Effector memory CD4-positive, alpha-beta T cell (primary cell): Measurements from ENCODE around the gene XIAP.
"Not testable (repeated sequence)": the region's sequence is repeated elsewhere in the genome, so short reads cannot be mapped to it uniquely, and the experiment has no call there.

ENCODE experiments used
- DNase-seq, 3 donors: peaks; one replicate each; pipeline ENCODE4 v3.0.0-alpha.2; 2020
- H3K27ac ChIP-seq: 2 replicates; pipeline ENCODE4 v1.7.0; 2013; ENCODE audit warnings: mild to moderate bottlenecking, low read length, moderate library complexity; ENCODE audit not compliant: insufficient read depth, poor library complexity, severe bottlenecking
- H3K27me3 ChIP-seq: replicated peaks from 2 replicates; pipeline ENCODE4 v1.7.0; 2013; ENCODE audit warnings: mild to moderate bottlenecking, low read length; ENCODE audit not compliant: insufficient read depth, control insufficient read depth, poor library complexity, severe bottlenecking
- H3K36me3 ChIP-seq: 2 replicates; pipeline ENCODE4 v1.7.0; 2013; ENCODE audit warnings: mild to moderate bottlenecking, low read length, moderate library complexity; ENCODE audit not compliant: control insufficient read depth, insufficient read depth
- H3K4me1 ChIP-seq: 2 replicates; pipeline ENCODE4 v1.7.0; 2013; ENCODE audit warnings: low read length, mild to moderate bottlenecking; ENCODE audit not compliant: control insufficient read depth, insufficient read depth, poor library complexity, severe bottlenecking
- H3K4me3 ChIP-seq: 2 replicates; pipeline ENCODE4 v1.7.0; 2013; ENCODE audit warnings: low read length, low read depth, mild to moderate bottlenecking; ENCODE audit not compliant: insufficient read depth, poor library complexity, severe bottlenecking
- H3K9me3 ChIP-seq: 2 replicates; pipeline ENCODE4 v1.7.0; 2013; ENCODE audit warnings: mild to moderate bottlenecking, low read length, moderate library complexity; ENCODE audit not compliant: control insufficient read depth

Gene XIAP

DNA sequence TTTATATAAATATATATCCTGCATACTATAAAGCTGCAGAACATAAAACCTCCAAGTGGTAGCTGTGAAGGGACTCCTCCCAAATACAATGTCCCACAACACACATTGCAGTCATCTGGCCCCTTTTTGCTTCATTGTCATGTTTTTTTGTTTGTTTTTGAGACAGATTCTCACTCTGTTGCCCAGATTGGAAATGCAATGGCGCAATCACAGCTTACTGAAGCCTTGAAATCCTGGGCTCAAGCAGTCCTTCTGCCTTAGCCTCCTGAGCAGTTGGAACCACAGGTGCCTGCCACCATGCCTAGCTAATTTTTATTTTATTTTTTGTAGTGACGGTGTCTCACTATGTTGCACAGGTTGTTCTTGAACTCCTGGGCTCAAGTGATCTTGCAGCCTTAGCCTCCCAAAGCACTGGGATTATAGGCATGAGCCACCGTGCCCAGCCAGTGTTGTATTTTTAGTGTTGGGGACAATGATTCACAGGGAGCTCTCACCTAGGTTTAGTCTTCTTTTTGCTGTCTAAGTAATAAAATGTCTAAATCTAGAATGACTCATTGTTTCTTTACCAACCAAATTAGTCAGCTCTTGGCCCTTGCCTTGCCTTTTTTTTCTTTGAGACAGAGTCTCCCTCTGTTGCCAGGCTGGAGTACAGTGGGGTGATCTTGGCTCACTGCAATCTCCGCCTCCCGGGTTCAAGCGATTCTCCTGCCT lies 24.0 kb upstream of the XIAP start:
- DNase-seq: no peak
- no peaks in the 10 kb centered on the region for H3K4me1 ChIP-seq
- no peak overlapping the region for H3K27ac ChIP-seq
- no peak overlapping the region for H3K4me3 ChIP-seq
- H3K9me3 ChIP-seq: no peaks in the 10 kb centered on the region
- H3K27me3 ChIP-seq: no peaks in the 10 kb centered on the region
- H3K36me3 ChIP-seq: no peaks in the 10 kb centered on the region

DNA sequence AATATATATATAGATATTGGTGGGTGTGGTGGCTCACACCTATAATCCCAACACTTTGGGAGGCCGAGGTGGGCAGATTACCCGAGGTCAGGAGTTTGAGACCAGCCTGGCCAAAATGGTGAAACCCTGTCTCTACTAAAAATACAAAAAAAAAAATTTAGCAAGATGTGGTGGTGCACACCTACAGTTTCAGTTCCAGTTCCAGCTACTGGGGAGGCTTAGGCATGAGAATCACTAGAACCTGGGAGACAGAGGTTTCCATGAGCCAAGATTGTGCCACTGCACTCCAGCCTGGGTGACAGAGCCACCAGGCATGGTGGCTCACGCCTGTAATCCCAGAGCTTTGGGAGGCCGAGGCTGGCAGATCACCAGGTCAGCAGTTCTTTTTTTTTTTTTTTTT lies 14.7 kb upstream of the XIAP start:
- not testable (repeated sequence) for H3K4me1 ChIP-seq, H3K4me3 ChIP-seq, H3K36me3 ChIP-seq, H3K27ac ChIP-seq, H3K9me3 ChIP-seq, H3K27me3 ChIP-seq, DNase-seq

DNA sequence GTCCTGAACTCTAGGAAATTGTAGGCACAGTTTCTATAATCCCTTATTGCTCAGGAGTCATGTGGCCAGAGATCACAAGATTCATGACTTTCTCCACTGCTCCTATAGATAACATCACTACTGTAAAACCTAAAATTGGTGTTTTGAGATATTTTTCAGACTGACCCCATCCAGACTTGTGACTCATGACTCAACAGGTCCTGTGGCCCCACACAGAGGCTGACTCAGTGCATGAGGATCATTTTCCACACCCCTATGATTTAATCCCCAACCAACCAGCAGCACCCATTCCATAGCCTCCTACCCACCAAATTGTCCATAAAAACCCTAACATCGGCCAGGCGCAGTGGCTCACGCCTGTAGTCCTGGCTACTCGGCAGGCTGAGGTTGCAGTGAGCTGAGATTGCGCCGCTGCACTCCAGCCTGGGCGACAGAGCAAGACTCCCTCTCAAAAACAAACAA lies 13.2 kb upstream of the XIAP start:
- Histone ChIP-seq H3K4me3 (no peak overlapping the region), H3K27ac (no peak overlapping the region), H3K4me1 (no peaks in the 10 kb centered on the region), H3K9me3 (no peaks in the 10 kb centered on the region), H3K36me3 (no peaks in the 10 kb centered on the region), H3K27me3 (no peaks in the 10 kb centered on the region)
- no peak for DNase-seq

DNA sequence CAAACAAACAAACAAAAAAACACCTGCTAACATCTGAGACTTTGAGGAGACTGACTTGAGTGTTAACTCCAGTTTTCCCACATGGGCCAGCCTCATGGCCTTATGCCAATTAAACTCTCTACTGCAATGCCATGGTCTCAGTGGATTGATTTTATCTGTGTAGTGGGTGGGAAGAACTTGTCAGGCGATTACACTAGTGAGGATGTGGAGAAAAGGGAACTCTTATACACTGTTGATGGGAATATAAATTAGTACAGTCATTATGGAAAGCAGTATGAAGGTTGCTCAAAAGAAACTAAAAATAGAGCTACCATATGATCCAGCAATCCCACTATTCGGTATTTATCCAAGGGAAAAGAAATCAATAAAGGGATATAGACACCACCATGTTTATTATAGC lies 12.8 kb upstream of the XIAP start:
- Histone ChIP-seq H3K9me3 (no peaks in the 10 kb centered on the region), H3K4me1 (no peaks in the 10 kb centered on the region), H3K36me3 (no peaks in the 10 kb centered on the region), H3K4me3 (no peak overlapping the region), H3K27ac (no peak overlapping the region), H3K27me3 (no peaks in the 10 kb centered on the region)
- DNase-seq: no peak

DNA sequence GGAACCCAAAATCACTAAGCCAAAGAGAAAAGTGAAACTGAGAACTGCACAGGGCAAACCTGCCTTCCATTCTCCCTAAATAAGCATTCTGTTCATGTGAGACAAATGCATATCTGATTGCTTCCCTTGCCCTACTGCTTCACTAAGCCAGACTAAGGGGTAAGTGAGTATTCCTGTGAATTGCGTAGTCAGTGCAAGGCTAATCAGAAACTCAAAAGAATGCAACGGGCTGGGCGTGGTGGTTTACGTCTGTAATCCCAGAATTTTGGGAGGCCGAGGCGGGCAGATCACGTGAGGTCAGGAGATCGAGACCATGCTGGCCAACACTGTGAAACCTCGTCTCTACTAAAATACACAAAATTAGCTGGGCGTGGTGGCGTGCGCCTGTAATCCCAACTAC lies 10.8 kb upstream of the XIAP start:
- Histone ChIP-seq H3K4me1 (no peaks in the 10 kb centered on the region), H3K9me3 (no peaks in the 10 kb centered on the region), H3K27ac (no peak overlapping the region), H3K4me3 (no peak overlapping the region), H3K36me3 (no peaks in the 10 kb centered on the region), H3K27me3 (no peaks in the 10 kb centered on the region)
- no peak for DNase-seq

DNA sequence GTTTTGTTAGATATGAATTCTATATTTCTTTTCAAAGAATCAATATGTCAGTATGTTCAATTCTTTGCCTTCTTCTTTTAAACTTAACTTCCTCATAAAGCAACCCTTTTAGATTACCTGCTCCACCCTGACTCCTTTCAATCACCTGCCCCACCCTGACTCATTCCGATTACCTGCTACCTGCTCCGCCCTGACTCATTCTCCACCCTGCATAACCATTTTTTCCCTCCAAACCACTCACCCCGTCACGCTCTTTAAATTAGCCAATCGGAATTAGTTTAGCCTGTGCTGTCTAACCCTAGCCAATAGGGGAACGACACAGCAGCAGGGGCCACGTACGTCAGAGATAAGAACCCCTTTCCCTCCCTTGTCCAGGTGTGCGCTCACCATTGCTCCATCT lies 9.9 kb upstream of the XIAP start:
- H3K9me3 ChIP-seq, H3K27me3 ChIP-seq, H3K4me3 ChIP-seq, H3K27ac ChIP-seq, DNase-seq, H3K36me3 ChIP-seq, H3K4me1 ChIP-seq: not testable (repeated sequence)

DNA sequence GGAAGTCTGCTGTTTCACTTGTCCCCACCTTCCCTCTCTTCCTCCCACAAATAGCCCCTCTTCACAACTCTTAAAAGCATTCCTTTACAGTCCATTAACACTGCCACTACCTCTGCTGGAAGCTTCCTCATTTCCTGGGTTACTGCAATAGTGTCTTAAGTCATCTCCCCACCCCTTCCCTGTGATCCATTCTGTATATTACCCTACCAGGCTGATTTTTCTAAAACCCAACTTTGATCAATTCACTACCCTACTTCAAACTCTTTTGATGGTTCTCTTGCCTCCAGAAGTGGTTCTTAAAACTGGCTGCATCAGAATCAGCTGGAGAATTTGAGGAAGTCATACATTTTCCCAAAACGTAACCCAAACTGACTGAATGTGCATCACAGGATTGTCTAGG lies 8.8 kb upstream of the XIAP start:
- Histone ChIP-seq H3K27ac (no peak overlapping the region), H3K9me3 (no peaks in the 10 kb centered on the region), H3K36me3 (no peaks in the 10 kb centered on the region), H3K27me3 (no peaks in the 10 kb centered on the region), H3K4me1 (no peaks in the 10 kb centered on the region), H3K4me3 (no peak overlapping the region)
- DNase-seq: no peak

DNA sequence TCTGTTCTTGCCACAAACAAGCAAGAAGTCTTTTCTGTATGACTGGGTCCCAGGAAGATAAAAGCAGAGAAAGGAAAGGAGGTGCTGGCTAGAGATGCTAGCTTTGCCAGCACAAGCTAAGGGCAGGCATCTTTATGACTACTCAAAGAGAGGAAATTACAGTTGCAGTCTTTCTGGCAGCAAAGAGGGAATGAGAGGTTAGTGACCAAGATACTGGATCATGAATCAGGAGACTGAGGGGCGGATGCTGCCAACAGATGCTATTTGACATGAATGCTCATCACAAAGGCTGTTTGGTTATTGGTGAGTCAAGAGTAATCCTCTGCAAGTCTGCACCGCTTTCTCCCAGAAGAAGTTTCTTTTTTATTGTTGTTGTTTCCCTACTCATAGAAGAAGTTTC lies 5.5 kb upstream of the XIAP start:
- Histone ChIP-seq H3K27me3 (no peaks in the 10 kb centered on the region), H3K9me3 (no peaks in the 10 kb centered on the region), H3K36me3 (no peaks in the 10 kb centered on the region), H3K4me3 (no peak overlapping the region), H3K27ac (no peak overlapping the region), H3K4me1 (peaks cover 4% of the 10 kb centered on the region)
- DNase-seq: no peak

DNA sequence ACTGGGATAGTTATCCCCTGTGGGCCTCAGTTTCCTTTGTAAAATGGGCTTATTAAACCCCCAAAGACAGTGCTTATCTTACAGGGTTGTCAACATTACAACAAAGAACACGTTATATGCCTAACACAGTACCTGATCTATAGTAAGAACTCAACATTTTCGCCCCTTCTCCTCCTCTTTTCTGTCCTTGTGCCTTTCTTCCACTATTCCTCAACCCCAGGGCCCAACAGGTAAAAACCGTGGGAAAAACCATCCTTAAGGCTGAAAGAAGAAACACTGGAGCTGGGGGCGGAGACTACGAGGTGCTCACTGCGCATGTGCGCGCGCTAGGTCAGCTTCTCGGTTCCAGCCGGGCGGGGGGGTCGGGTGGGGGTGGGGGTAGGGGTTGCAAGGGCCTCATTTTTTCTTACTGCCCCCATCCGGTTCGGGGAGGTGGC lies 426 bp upstream of the XIAP start:
- Histone ChIP-seq H3K36me3 (no peaks in the 10 kb centered on the region), H3K9me3 (no peaks in the 10 kb centered on the region), H3K27me3 (no peaks in the 10 kb centered on the region), H3K27ac (peak overlapping the region; percentile 82), H3K4me3 (peak overlapping the region; percentile 80), H3K4me1 (peaks cover 4% of the 10 kb centered on the region)
- no peak for DNase-seq

DNA sequence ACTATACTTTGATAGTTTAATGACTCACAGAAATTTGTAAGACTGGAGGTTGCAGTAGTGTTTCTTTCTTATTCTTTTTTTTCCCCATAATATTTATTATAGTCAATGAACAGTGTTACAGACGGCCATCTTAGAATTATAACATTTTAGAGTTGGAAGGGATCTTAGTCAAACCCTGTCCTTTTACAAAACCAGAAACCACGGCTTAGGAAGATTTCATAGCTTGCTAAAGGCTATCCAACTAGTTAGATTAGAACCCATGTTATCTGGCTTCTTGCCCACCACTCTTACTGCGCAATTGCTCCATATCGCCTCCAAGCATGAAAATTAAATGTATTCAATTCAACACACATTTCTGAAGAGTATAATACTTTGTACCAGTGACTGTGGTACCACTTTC lies 1.1 kb downstream of the XIAP start:
- Histone ChIP-seq H3K27me3 (no peaks in the 10 kb centered on the region), H3K27ac (peak overlapping the region; percentile 82), H3K9me3 (no peaks in the 10 kb centered on the region), H3K36me3 (no peaks in the 10 kb centered on the region), H3K4me1 (peaks cover 4% of the 10 kb centered on the region), H3K4me3 (peak overlapping the region; percentile 80)
- no peak for DNase-seq
